ENCODE measurements around the gene SREBF2. TPM values are rescaled to one million over a fixed set of nuclear protein-coding genes. Genes with fewer than 3 reads are reported as not detected.

Gene SREBF2
- total and polyA plus RNA-seq, 10 of the 15 experiments (the other 5 are each of a cell fraction or from before 2014, with no cell fraction given), result 2.4 to 177 (median 78.8) TPM

- TF ChIP-seq SREBF2 (IDR thresholded peaks at IDR 0.05; ENCODE audit: low read length), result no peak
- no peak for TF ChIP-seq YBX1 (IDR thresholded peaks at IDR 0.05)
- no peak for TF ChIP-seq CBFB (IDR thresholded peaks at IDR 0.05; ENCODE audit: low read depth)
- TF ChIP-seq E4F1 (IDR thresholded peaks at IDR 0.05; ENCODE audit: borderline replicate concordance, partially characterized antibody), result no peak
- peak; percentile 91 for TF ChIP-seq FOS (IDR thresholded peaks at IDR 0.05; ENCODE audit: borderline replicate concordance, extremely low read depth, insufficient read length)
- TF ChIP-seq RAD51 (IDR thresholded peaks at IDR 0.05), result peak; percentile 95
- TF ChIP-seq ZBTB40 (IDR thresholded peaks at IDR 0.05; ENCODE audit: borderline replicate concordance), result no peak
- no peak for TF ChIP-seq NFXL1 (IDR thresholded peaks at IDR 0.05; ENCODE audit: borderline replicate concordance)
- no peak for TF ChIP-seq RAD21 (IDR thresholded peaks at IDR 0.05; ENCODE audit: insufficient read depth, low read depth, low read length)
- no peak for TF ChIP-seq ZNF592 (IDR thresholded peaks at IDR 0.05)
- TF ChIP-seq ZNF24 (IDR thresholded peaks at IDR 0.05), result no peak
- no peak for TF ChIP-seq SREBF1 (IDR thresholded peaks at IDR 0.05; ENCODE audit: low read length)
- TF ChIP-seq PAX5 (IDR thresholded peaks at IDR 0.05; ENCODE audit: borderline replicate concordance, low read depth, low read length), result peak; percentile 52; the same call in 1 of the 2 replicates
- TF ChIP-seq DPF2 (IDR thresholded peaks at IDR 0.05), result peak; percentile 27; the same call in 1 of the 2 replicates
- TF ChIP-seq LARP7 (IDR thresholded peaks at IDR 0.05), result peak; percentile 28; the same call in 1 of the 2 replicates
- peak; percentile 36 for TF ChIP-seq MYC (IDR thresholded peaks at IDR 0.05; ENCODE audit: insufficient read depth, insufficient read length, insufficient replicate concordance, low read length, severe bottlenecking)
- TF ChIP-seq CBX3 (IDR thresholded peaks at IDR 0.05; ENCODE audit: borderline replicate concordance, low read depth), result no peak
- no peak for TF ChIP-seq TARDBP (IDR thresholded peaks at IDR 0.05; ENCODE audit: borderline replicate concordance)
- TF ChIP-seq RFX5 (IDR thresholded peaks at IDR 0.05; ENCODE audit: low read depth, low read length), result no peak
- no peak for TF ChIP-seq SUZ12 (IDR thresholded peaks at IDR 0.05; ENCODE audit: unreplicated experiment)
Measured at GRCh38 chr22:41946629-41947423, 113.9 kb downstream of the SREBF2 start, which contains the start of gene CENPM (continued).
